Loucy (cell line): ENCODE data around the gene PIGU.
"Not testable (repeated sequence)": the region's sequence is repeated elsewhere in the genome, so short reads cannot be mapped to it uniquely, and the experiment has no call there.

Source experiments
- H2AFZ ChIP-seq: fragments of 200-600 bp; sonication (generic); 2 replicates; pipeline ENCODE4 v1.6.0; 2016; ENCODE audit warnings: antibody characterized with exemption, mild to moderate bottlenecking, low read length, moderate library complexity
- H3F3A ChIP-seq: fragments of 200-600 bp; 2 replicates; pipeline ENCODE4 v1.6.0; 2016; ENCODE audit warnings: antibody characterized with exemption, low read depth, mild to moderate bottlenecking
- H3K27me3 ChIP-seq: fragments of 200-600 bp; sonication (generic); 2 replicates; pipeline ENCODE4 v1.6.1; 2014; ENCODE audit warnings: low read length, mild to moderate bottlenecking; ENCODE audit not compliant: insufficient read depth, poor library complexity, severe bottlenecking
- H3K36me3 ChIP-seq: fragments of 200-600 bp; sonication (generic); 2 replicates; pipeline ENCODE4 v1.6.1; 2016; ENCODE audit warnings: low read length; ENCODE audit not compliant: insufficient read depth
- H3K4me1 ChIP-seq: fragments of 200-600 bp; sonication (generic); 2 replicates; pipeline ENCODE4 v1.5.1; 2014; ENCODE audit warnings: low read length, mild to moderate bottlenecking; ENCODE audit not compliant: insufficient read depth, poor library complexity, severe bottlenecking
- H3K4me2 ChIP-seq: fragments of 200-600 bp; sonication (generic); 2 replicates; pipeline ENCODE4 v1.6.0; 2014; ENCODE audit warnings: antibody characterized with exemption, low read length, low read depth, mild to moderate bottlenecking; ENCODE audit not compliant: poor library complexity, severe bottlenecking
- H3K4me3 ChIP-seq: fragments of 200-600 bp; sonication (generic); 2 replicates; pipeline ENCODE4 v1.5.1; 2014; ENCODE audit warnings: low read length, mild to moderate bottlenecking, mixed read lengths; ENCODE audit not compliant: poor library complexity, severe bottlenecking
- H3K79me2 ChIP-seq: fragments of 200-600 bp; sonication (generic); 2 replicates; pipeline ENCODE4 v1.6.1; 2014; ENCODE audit warnings: low read length; ENCODE audit not compliant: insufficient read depth
- H3K9ac ChIP-seq: fragments of 200-600 bp; sonication (generic); 2 replicates; pipeline ENCODE4 v1.6.0; 2014; ENCODE audit warnings: mild to moderate bottlenecking, low read depth, low read length, moderate library complexity; ENCODE audit not compliant: poor library complexity, severe bottlenecking
- H3K9me2 ChIP-seq: fragments of 200-600 bp; sonication (generic); replicated peaks from 2 replicates; pipeline ENCODE4 v1.6.1; 2016; ENCODE audit warnings: low read depth, low read length, mixed read lengths
- H3K9me3 ChIP-seq: fragments of 200-600 bp; sonication (generic); 2 replicates; pipeline ENCODE4 v1.6.1; 2014; ENCODE audit warnings: mild to moderate bottlenecking, antibody characterized with exemption, low read length, low read depth; ENCODE audit not compliant: insufficient read depth
- H4K20me1 ChIP-seq: fragments of 200-600 bp; sonication (generic); 2 replicates; pipeline ENCODE4 v1.6.0; 2014; ENCODE audit warnings: antibody characterized with exemption, low read length, mild to moderate bottlenecking; ENCODE audit not compliant: insufficient read depth, poor library complexity, severe bottlenecking
- EZH2phosphoT487 ChIP-seq: fragments of 200-600 bp; IDR thresholded peaks from 2 replicates; pipeline ENCODE4 v1.6.1; 2018; ENCODE audit warnings: antibody characterized with exemption, mild to moderate bottlenecking, moderate library complexity, borderline replicate concordance
- TF ChIP-seq, protein P1 (sequence below): fragments of 200-600 bp; sonication (generic); conservative IDR thresholded peaks from 2 replicates; pipeline ENCODE4 v1.5.1; 2014; ENCODE audit warnings: mild to moderate bottlenecking, antibody characterized with exemption, low read length

Gene PIGU

GRCh38 chr20:34524426-34524825 is 152.5 kb downstream of the PIGU start:
- Histone ChIP-seq H3F3A (peaks cover 3% of the 10 kb centered on the region; the same call in 1 of the 2 replicates), H2AFZ (no peak overlapping the region), H3K4me2 (no peak overlapping the region), H3K4me1 (peaks cover 17% of the 10 kb centered on the region), H3K79me2 (peaks cover 57% of the 10 kb centered on the region), H3K4me3 (no peak overlapping the region), H3K9me2 (no peaks in the 10 kb centered on the region), H4K20me1 (peaks cover 16% of the 10 kb centered on the region), H3K9me3 (no peaks in the 10 kb centered on the region), H3K9ac (no peak overlapping the region), H3K36me3 (peaks cover 34% of the 10 kb centered on the region; the same call in 1 of the 2 replicates), H3K27me3 (no peaks in the 10 kb centered on the region)
- no peak for TF ChIP-seq EZH2phosphoT487
- TF ChIP-seq, protein P1, sequence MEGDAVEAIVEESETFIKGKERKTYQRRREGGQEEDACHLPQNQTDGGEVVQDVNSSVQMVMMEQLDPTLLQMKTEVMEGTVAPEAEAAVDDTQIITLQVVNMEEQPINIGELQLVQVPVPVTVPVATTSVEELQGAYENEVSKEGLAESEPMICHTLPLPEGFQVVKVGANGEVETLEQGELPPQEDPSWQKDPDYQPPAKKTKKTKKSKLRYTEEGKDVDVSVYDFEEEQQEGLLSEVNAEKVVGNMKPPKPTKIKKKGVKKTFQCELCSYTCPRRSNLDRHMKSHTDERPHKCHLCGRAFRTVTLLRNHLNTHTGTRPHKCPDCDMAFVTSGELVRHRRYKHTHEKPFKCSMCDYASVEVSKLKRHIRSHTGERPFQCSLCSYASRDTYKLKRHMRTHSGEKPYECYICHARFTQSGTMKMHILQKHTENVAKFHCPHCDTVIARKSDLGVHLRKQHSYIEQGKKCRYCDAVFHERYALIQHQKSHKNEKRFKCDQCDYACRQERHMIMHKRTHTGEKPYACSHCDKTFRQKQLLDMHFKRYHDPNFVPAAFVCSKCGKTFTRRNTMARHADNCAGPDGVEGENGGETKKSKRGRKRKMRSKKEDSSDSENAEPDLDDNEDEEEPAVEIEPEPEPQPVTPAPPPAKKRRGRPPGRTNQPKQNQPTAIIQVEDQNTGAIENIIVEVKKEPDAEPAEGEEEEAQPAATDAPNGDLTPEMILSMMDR: no peak

DNA sequence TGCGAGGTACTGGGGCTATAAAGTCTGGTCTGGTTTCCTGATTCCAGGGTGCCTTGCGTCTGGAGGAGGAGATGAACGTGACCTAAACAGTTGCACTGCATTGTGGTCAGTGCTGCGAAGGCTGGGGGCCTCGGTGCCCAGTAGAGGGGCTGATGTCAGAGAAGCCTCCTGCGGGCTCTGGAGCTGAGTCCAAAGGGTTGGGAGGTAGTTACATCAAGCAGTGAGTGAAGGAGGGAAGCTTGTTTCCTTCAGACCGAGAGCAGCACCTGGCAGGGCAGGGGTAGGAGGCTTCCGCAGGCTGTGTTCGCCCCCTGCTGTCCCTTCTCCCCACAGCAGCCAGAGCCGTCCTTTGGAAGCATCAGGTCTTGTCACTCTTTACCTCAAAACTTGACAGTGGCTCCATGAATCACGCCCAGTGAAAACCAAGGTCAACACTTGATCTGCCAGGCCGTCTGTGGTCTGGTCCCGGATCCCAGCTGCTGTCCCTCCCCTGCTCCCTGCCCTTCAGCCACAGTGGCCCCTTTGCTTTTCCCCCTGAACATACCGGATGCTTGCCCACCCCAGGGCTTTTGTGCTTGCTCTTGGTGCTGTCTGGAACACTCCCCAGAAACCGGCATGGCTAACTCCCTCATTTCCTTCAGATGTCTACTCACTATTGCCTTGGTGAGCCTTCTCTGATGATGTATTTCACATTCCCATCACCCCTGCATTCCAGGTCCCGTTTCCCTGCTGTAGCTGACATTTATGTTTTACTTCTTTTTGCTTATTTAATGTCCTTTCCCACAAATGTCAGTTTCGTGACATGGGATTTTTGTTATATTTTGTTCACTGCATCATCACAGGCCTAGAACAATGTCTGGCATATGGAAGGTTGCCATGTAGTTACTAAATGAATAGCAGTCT is 153.7 kb downstream of the PIGU start:
- H3K9me3 ChIP-seq: no peaks in the 10 kb centered on the region
- H3K4me3 ChIP-seq: peak overlapping the region; percentile 73
- H3K36me3 ChIP-seq: peaks cover 25% of the 10 kb centered on the region; the same call in 1 of the 2 replicates
- H3K27me3 ChIP-seq: no peaks in the 10 kb centered on the region
- peaks cover 3% of the 10 kb centered on the region; the same call in 1 of the 2 replicates for H3F3A ChIP-seq
- peak overlapping the region; percentile 82 for H3K4me2 ChIP-seq
- no peaks in the 10 kb centered on the region for H3K9me2 ChIP-seq
- peaks cover 26% of the 10 kb centered on the region for H3K4me1 ChIP-seq
- peak overlapping the region; percentile 71 for H2AFZ ChIP-seq
- H3K79me2 ChIP-seq: peaks cover 69% of the 10 kb centered on the region
- H4K20me1 ChIP-seq: peaks cover 26% of the 10 kb centered on the region
- TF ChIP-seq, protein P1: peak; percentile 87
- TF ChIP-seq EZH2phosphoT487: no peak
- H3K9ac ChIP-seq: peak overlapping the region; percentile 57

DNA sequence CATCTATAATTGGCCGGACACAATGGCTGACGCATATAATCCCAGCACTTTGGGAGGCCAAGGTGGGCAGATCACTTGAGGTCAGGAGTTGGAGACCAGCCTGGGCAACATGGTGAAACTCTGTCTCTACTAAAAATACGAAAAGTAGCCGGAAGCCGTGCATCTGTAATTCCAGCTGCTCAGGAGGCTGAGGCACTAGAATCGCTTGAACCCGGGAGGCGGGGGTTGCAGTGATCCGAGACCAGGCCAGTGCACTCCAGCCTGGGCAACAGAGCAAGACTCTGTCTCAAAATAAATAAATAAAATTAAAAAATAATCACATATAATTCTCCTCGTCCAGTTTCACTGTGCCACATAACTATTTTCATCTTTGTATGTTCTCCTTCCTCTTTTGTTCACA is 157.1 kb downstream of the PIGU start:
- not testable (repeated sequence) for H3K9me2 ChIP-seq, H3F3A ChIP-seq, H3K27me3 ChIP-seq, H3K36me3 ChIP-seq, H2AFZ ChIP-seq, H3K9me3 ChIP-seq, H3K4me3 ChIP-seq, H3K9ac ChIP-seq
- Histone ChIP-seq H3K4me2 (peak overlapping the region; percentile 42), H4K20me1 (peaks cover 35% of the 10 kb centered on the region), H3K79me2 (peaks cover 78% of the 10 kb centered on the region), H3K4me1 (peaks cover 43% of the 10 kb centered on the region)

GRCh38 chr20:34518863-34519262 is 158.0 kb downstream of the PIGU start:
- not testable (repeated sequence) for H3F3A ChIP-seq, H3K9me2 ChIP-seq, H3K9ac ChIP-seq, H3K4me3 ChIP-seq, H3K36me3 ChIP-seq, H3K27me3 ChIP-seq, H2AFZ ChIP-seq, H3K9me3 ChIP-seq
- H3K4me2 ChIP-seq: peak overlapping the region; percentile 42
- peaks cover 70% of the 10 kb centered on the region for H3K79me2 ChIP-seq
- peaks cover 32% of the 10 kb centered on the region for H4K20me1 ChIP-seq
- peaks cover 44% of the 10 kb centered on the region for H3K4me1 ChIP-seq
